ENCODE data around the gene ENTR1. TPM values are rescaled to one million over a fixed set of nuclear protein-coding genes. Genes with fewer than 3 reads are reported as not detected.

Gene ENTR1
- polyA plus RNA-seq, 3 donors, result 3.3 to 60.0 (median 9.6) TPM

- TF ChIP-seq CTCF (IDR thresholded peaks at IDR 0.05), result no peak
- no peaks in the 10 kb centered on the region for H3K4me1 ChIP-seq (ENCODE audit: control insufficient read depth in 1 of 2, insufficient read depth in 2 of 2, low read length in 2 of 2)
- DNase-seq, result no peak
- H3K27ac Mint-ChIP-seq, result peak overlapping the region in 2 of 7 donors; percentile 8 to 13
- no peaks in the 10 kb centered on the region for H3K4me1 Mint-ChIP-seq
- H3K9ac ChIP-seq (ENCODE audit: insufficient read depth, low read length, poor library complexity, severe bottlenecking), result no peak overlapping the region
- peaks cover 0 to 2% (median 0%) of the 10 kb centered on the region in 7 donors for H3K9me3 Mint-ChIP-seq
- H3K4me3 ChIP-seq (replicated peaks in 1 of 3; ENCODE audit: low read depth in 2 of 3, low read length in 3 of 3), result no peak overlapping the region
- H3K27me3 Mint-ChIP-seq (ENCODE audit: low read depth in 3 of 3), result no peaks in the 10 kb centered on the region
- peaks cover 21 to 34% of the 10 kb centered on the region in 2 donors for H3K36me3 ChIP-seq (replicated peaks in 1 of 2; ENCODE audit: control insufficient read depth in 1 of 2, insufficient read depth in 2 of 2, low read length in 2 of 2)
- no peak overlapping the region for H3K27ac ChIP-seq (ENCODE audit: low read depth in 1 of 2, low read length in 2 of 2)
- H2AFZ ChIP-seq (ENCODE audit: insufficient read depth, low read depth, low read length, poor library complexity, severe bottlenecking), result no peak overlapping the region
- no peak overlapping the region for H3K4me3 Mint-ChIP-seq
- no peaks in the 10 kb centered on the region for H4K20me1 ChIP-seq (ENCODE audit: insufficient read depth, low read length)
- H3K4me2 ChIP-seq (replicated peaks; ENCODE audit: extremely low read depth, low read length, poor library complexity, severe bottlenecking), result no peak overlapping the region
- intact Hi-C loops (cut with micrococcal nuclease), result no loop called here
- 91% methylated on average over 25 of the region's 32 CpGs for WGBS (ENCODE audit: insufficient coverage)
- H3K9me3 ChIP-seq (replicated peaks in 1 of 2; ENCODE audit: control insufficient read depth in 1 of 2, insufficient read depth in 1 of 2, low read length in 2 of 2), result no peaks in the 10 kb centered on the region
- H3K36me3 Mint-ChIP-seq, result peaks cover 15 to 50% of the 10 kb centered on the region in 2 donors
- no peaks in the 10 kb centered on the region for H3K27me3 ChIP-seq (ENCODE audit: control insufficient read depth in 2 of 2, insufficient read depth in 2 of 2, low read length in 2 of 2)
- no peaks in the 10 kb centered on the region for H3K79me2 ChIP-seq (ENCODE audit: insufficient read depth, low read length)
Measured at GRCh38 chr9:136429683-136430491, 19.5 kb upstream of the ENTR1 start.

- no peaks in the 10 kb centered on the region for H3K4me1 Mint-ChIP-seq
Measured at GRCh38 chr9:136429075-136429628, 18.7 kb upstream of the ENTR1 start.

More at GRCh38 chr9:136429075-136429628, 18.7 kb upstream of the ENTR1 start:
- Histone ChIP-seq H3K4me1 (ENCODE audit: control insufficient read depth in 1 of 2, insufficient read depth in 2 of 2, low read length in 2 of 2) (no peaks in the 10 kb centered on the region), H4K20me1 (ENCODE audit: insufficient read depth, low read length) (no peaks in the 10 kb centered on the region), H3K27me3 (ENCODE audit: control insufficient read depth in 2 of 2, insufficient read depth in 2 of 2, low read length in 2 of 2) (no peaks in the 10 kb centered on the region), H2AFZ (ENCODE audit: insufficient read depth, low read depth, low read length, poor library complexity, severe bottlenecking) (no peak overlapping the region), H3K4me2 (replicated peaks; ENCODE audit: extremely low read depth, low read length, poor library complexity, severe bottlenecking) (no peak overlapping the region), H3K4me3 (replicated peaks in 1 of 3; ENCODE audit: low read depth in 2 of 3, low read length in 3 of 3) (no peak overlapping the region), H3K79me2 (ENCODE audit: insufficient read depth, low read length) (no peaks in the 10 kb centered on the region), H3K36me3 (replicated peaks in 1 of 2; ENCODE audit: control insufficient read depth in 1 of 2, insufficient read depth in 2 of 2, low read length in 2 of 2) (peaks cover 28 to 42% of the 10 kb centered on the region in 2 donors), H3K9ac (ENCODE audit: insufficient read depth, low read length, poor library complexity, severe bottlenecking) (no peak overlapping the region), H3K9me3 (replicated peaks in 1 of 2; ENCODE audit: control insufficient read depth in 1 of 2, insufficient read depth in 1 of 2, low read length in 2 of 2) (no peaks in the 10 kb centered on the region), H3K27ac (ENCODE audit: low read depth in 1 of 2, low read length in 2 of 2) (no peak overlapping the region)
- intact Hi-C loops (cut with micrococcal nuclease), result no loop called here
- Mint-ChIP-seq H3K9me3 (peaks cover 0 to 2% (median 0%) of the 10 kb centered on the region in 7 donors), H3K36me3 (peaks cover 23 to 56% of the 10 kb centered on the region in 2 donors), H3K27me3 (ENCODE audit: low read depth in 3 of 3) (no peaks in the 10 kb centered on the region), H3K27ac (peak overlapping the region in 1 of 7 donors; percentile 18), H3K4me3 (no peak overlapping the region)
- WGBS (ENCODE audit: insufficient coverage), result 91% methylated on average over 20 of the region's 21 CpGs
- no peak for DNase-seq
- TF ChIP-seq CTCF (IDR thresholded peaks at IDR 0.05), result no peak

All from CD14-positive monocyte (primary cell).